ENCODE data around the gene NHERF1.
A peak's percentile ranks its signal among the peaks of the same experiment; 100 is the strongest.

The NHERF1 gene

DNA sequence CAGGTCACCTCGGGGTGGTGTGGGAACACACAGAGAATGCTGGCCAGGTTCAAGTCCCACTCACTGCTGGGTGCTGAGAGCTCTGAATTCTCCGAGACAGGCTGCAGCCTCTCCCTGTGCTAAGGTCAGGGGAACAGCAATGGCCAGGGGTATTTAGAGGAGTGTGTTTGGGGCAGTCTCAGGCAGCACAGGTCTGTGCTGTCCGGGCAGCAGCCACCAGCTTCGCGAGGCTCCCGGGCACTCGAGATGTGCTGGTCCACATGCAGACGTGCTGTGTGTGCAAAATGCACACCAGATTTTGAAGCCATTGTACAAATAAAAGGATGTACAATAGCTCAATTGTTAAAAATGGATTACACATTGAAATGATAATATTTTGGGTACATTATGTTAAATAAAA lies 7.1 kb downstream of the NHERF1 start:
- DNase-seq (ENCODE audit: low read depth), result no peak
- H3K4me3 ChIP-seq (replicated peaks; ENCODE audit: low read depth, low read length), result no peak overlapping the region
- TF ChIP-seq, protein P1, sequence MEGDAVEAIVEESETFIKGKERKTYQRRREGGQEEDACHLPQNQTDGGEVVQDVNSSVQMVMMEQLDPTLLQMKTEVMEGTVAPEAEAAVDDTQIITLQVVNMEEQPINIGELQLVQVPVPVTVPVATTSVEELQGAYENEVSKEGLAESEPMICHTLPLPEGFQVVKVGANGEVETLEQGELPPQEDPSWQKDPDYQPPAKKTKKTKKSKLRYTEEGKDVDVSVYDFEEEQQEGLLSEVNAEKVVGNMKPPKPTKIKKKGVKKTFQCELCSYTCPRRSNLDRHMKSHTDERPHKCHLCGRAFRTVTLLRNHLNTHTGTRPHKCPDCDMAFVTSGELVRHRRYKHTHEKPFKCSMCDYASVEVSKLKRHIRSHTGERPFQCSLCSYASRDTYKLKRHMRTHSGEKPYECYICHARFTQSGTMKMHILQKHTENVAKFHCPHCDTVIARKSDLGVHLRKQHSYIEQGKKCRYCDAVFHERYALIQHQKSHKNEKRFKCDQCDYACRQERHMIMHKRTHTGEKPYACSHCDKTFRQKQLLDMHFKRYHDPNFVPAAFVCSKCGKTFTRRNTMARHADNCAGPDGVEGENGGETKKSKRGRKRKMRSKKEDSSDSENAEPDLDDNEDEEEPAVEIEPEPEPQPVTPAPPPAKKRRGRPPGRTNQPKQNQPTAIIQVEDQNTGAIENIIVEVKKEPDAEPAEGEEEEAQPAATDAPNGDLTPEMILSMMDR (IDR thresholded peaks at IDR 0.05; ENCODE audit: low read length, missing control alignments), result no peak

DNA sequence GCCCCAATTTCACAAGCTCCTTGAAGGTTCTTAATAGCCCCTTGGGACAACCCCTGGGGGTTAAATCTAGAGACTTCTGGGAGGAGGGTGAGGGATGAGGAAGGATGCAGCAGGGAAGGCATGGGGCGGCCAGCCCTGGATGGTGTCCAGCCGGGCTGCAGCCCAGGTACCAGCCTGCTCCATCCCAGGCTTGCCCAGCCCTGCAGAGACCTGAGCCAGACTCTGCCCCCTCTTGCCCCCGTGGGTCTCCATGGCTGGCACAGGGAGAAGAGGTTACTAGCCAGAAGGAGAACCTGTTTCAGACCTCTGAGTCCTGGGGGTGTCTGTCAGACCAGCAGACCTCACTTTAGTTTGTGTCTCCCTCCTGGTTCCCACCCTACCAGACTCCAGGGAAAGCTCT lies 8.5 kb downstream of the NHERF1 start:
- no peak for DNase-seq (ENCODE audit: low read depth)
- no peak overlapping the region for H3K4me3 ChIP-seq (replicated peaks; ENCODE audit: low read depth, low read length)
- TF ChIP-seq, protein P1 (IDR thresholded peaks at IDR 0.05; ENCODE audit: low read length, missing control alignments), result no peak

DNA sequence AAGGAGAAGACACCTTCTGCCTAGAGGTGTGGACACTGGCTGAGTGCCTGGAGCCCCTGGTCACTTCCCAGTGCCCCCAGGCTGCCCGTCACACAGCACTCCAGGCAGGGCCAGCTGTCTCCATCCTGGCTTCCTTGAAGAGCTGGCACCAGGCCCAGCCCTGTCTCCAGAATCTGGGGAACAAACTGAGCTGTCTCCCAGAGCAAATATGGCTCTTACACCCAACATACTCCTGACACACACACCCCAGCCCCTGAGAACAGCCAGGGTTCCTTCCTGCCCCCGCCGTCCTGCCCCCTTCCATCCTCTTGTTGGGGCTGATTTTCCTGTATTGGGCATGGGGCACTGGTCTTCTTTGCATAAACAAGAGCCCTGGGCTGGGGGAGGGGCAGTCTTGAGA lies 9.1 kb downstream of the NHERF1 start:
- DNase-seq (ENCODE audit: low read depth), result no peak
- no peak overlapping the region for H3K4me3 ChIP-seq (replicated peaks; ENCODE audit: low read depth, low read length)
- TF ChIP-seq, protein P1 (IDR thresholded peaks at IDR 0.05; ENCODE audit: low read length, missing control alignments), result no peak

DNA sequence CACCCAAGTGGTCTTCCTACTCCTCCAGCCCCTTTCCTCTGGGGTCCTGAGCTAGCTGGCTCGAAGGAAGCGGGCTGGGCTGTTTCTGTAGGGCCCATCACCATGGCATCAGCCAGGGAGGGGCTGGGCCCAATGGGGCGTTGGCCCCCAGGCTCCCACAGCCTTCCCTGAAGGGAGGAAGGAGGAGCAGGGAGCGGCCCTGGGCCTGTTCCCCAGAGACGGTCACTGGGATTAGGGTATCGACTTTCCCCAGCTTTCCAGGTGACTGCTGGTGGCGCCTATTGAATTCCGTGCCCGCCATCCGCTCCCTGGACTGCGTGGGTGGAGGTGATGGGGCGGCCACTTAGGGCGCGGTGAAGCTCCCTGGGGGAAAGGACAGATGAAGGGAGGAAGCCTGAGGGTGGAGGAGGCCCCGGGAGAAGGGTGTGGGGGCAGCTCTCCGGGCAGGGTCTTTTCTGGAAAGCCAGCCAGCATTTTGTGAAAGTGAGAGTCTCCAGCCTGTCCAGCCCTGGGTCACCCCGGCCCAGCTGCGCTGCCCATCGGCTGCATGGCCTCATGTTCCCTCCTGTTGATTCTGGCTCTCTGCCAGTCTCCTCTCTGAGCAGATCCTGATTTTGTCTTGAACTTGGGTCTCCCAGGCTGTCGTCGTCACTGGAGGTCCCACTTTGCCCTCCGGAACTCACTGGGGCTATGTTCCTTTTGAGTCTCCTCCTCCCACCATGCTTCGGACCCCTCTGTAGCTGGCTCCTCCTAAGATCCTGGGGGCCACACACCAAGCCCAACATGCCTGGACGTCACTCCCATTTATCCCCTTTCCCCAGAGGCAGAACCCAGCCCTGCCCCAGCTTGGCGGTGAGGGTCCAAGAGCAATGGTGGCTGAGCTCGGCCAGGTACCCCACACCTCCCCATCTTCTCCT lies 9.8 kb downstream of the NHERF1 start:
- no peak overlapping the region for H3K4me3 ChIP-seq (replicated peaks; ENCODE audit: low read depth, low read length)
- TF ChIP-seq, protein P1 (IDR thresholded peaks at IDR 0.05; ENCODE audit: low read length, missing control alignments), result no peak
- peak; percentile 43 for DNase-seq (ENCODE audit: low read depth)

DNA sequence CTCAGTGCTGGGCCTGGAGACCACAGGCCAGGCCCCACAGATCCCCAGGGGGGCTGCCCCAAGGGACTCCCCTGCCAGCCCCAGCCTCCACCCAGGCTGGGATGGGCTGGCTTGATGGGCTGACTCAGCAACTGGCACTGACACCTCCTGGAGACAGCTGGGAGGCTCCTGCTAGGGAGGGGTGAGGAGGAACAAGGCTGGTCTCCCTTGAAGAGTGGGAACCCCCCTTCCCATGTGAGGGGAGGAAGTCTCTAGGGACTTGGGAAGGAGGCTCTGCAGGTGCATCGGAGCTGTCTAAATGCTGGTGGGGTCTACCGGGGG lies 10.4 kb downstream of the NHERF1 start:
- DNase-seq (ENCODE audit: low read depth), result no peak
- H3K4me3 ChIP-seq (replicated peaks; ENCODE audit: low read depth, low read length), result no peak overlapping the region

DNA sequence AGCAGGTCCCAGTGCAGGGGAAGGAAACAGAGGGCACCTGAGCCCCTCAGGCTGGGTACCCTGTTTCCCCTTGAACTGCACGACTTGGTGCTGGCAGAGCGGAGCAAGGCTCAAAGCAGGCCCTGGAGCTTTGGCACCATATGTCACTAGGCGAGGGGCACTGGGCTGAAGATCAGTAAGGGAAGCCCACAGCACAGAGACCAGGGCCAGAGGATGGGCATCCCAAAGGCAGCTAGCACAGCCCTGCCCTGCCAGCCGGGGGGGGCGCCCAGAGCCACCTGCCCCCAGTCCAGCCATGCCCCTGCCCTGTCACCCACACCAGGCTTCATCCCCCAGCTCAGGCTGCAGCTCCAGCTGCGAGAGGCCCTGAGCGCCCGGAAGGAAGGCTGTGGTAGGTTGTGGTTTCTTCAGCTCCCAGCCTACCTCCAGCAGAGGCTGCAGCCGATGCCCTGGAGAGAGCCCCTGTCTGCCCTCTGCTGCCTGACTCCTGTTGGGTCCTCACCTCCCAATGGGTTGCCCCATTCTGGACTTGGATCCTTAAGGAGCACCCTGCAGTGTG lies 10.9 kb downstream of the NHERF1 start:
- DNase-seq (ENCODE audit: low read depth), result no peak
- no peak overlapping the region for H3K4me3 ChIP-seq (replicated peaks; ENCODE audit: low read depth, low read length)
- TF ChIP-seq, protein P1 (IDR thresholded peaks at IDR 0.05; ENCODE audit: low read length, missing control alignments), result no peak

More for the DNA sequence above, 10.4 kb downstream of the NHERF1 start:
- TF ChIP-seq, protein P1 (IDR thresholded peaks at IDR 0.05; ENCODE audit: low read length, missing control alignments), result no peak

Measured in fibroblast of pulmonary artery (primary cell).